H9 (cell line): ENCODE results near the gene C17orf50. TPM values are rescaled to one million over a fixed set of nuclear protein-coding genes. Genes with fewer than 3 reads are reported as not detected.
A peak's percentile ranks its signal among the peaks of the same experiment; 100 is the strongest.

ENCODE experiments used
- DNase-seq: peaks from one replicate; pipeline ENCODE4 v3.0.0-alpha.2; 2017
- H2AFZ ChIP-seq: one replicate; pipeline ENCODE4 v1.6.1; 2013; ENCODE audit warnings: mild to moderate bottlenecking, low read length, control low read depth, moderate library complexity
- H2AK5ac ChIP-seq: 2 replicates; pipeline ENCODE4 v1.6.1; 2013; ENCODE audit warnings: low read length, control low read depth, mixed read lengths; ENCODE audit not compliant: insufficient read length
- H2BK120ac ChIP-seq: one replicate; pipeline ENCODE4 v1.6.1; 2013; ENCODE audit warnings: low read depth, mild to moderate bottlenecking, low read length, control low read depth, inconsistent platforms; ENCODE audit not compliant: poor library complexity, severe bottlenecking
- H2BK12ac ChIP-seq: 2 replicates; pipeline ENCODE4 v1.6.1; 2013; ENCODE audit warnings: low read length, control low read depth, mixed read lengths, low read depth; ENCODE audit not compliant: insufficient read length
- H2BK15ac ChIP-seq: 2 replicates; pipeline ENCODE4 v1.6.1; 2013; ENCODE audit warnings: low read depth, low read length, control low read depth
- H2BK20ac ChIP-seq: one replicate; pipeline ENCODE4 v1.6.1; 2013; ENCODE audit warnings: low read depth, mild to moderate bottlenecking, low read length, control low read depth, inconsistent platforms; ENCODE audit not compliant: poor library complexity, severe bottlenecking
- H2BK5ac ChIP-seq: 2 replicates; pipeline ENCODE4 v1.6.1; 2013; ENCODE audit warnings: low read length, control low read depth, mixed read lengths; ENCODE audit not compliant: insufficient read length
- H3K14ac ChIP-seq: 2 replicates; pipeline ENCODE4 v1.6.1; 2013; ENCODE audit warnings: low read length, control low read depth; ENCODE audit not compliant: insufficient read depth
- H3K18ac ChIP-seq: 2 replicates; pipeline ENCODE4 v1.6.1; 2013; ENCODE audit warnings: low read depth, mild to moderate bottlenecking, mixed read lengths, low read length, control low read depth; ENCODE audit not compliant: insufficient read length
- H3K23ac ChIP-seq: 2 replicates; pipeline ENCODE4 v1.6.1; 2013; ENCODE audit warnings: low read length, control low read depth, mixed read lengths, low read depth; ENCODE audit not compliant: insufficient read length
- H3K23me2 ChIP-seq: 2 replicates; pipeline ENCODE4 v1.6.1; 2013; ENCODE audit warnings: low read depth, mild to moderate bottlenecking, mixed read lengths, low read length, control low read depth; ENCODE audit not compliant: insufficient read length, poor library complexity, severe bottlenecking
- H3K27ac ChIP-seq: 2 replicates; pipeline ENCODE4 v1.5.1; 2013; ENCODE audit warnings: low read length, control low read depth, mixed read lengths, low read depth; ENCODE audit not compliant: insufficient read length
- H3K27me3 ChIP-seq: 2 replicates; pipeline ENCODE4 v1.6.1; 2013; ENCODE audit warnings: low read length, control low read depth, inconsistent platforms; ENCODE audit not compliant: insufficient read depth
- H3K4ac ChIP-seq: 2 replicates; pipeline ENCODE4 v1.6.1; 2013; ENCODE audit warnings: low read depth, mild to moderate bottlenecking, control low read depth, inconsistent platforms, low read length, moderate library complexity
- H3K4me1 ChIP-seq: 2 replicates; pipeline ENCODE4 v1.6.1; 2013; ENCODE audit warnings: low read length, control low read depth, inconsistent platforms; ENCODE audit not compliant: insufficient read depth
- H3K4me2 ChIP-seq: 2 replicates; pipeline ENCODE4 v1.6.1; 2013; ENCODE audit warnings: low read length, control low read depth, mixed read lengths; ENCODE audit not compliant: insufficient read length, insufficient read depth
- H3K56ac ChIP-seq: 2 replicates; pipeline ENCODE4 v1.6.1; 2013; ENCODE audit warnings: low read depth, mild to moderate bottlenecking, mixed read lengths, low read length, control low read depth; ENCODE audit not compliant: insufficient read length
- H3K79me1 ChIP-seq: 2 replicates; pipeline ENCODE4 v1.6.1; 2013; ENCODE audit warnings: low read depth, mild to moderate bottlenecking, moderate library complexity, low read length, control low read depth, inconsistent platforms; ENCODE audit not compliant: insufficient read depth, poor library complexity, severe bottlenecking
- H3K79me2 ChIP-seq: 2 replicates; pipeline ENCODE4 v1.6.1; 2013; ENCODE audit warnings: low read length, control low read depth, inconsistent platforms; ENCODE audit not compliant: insufficient read depth
- H3K9ac ChIP-seq: 2 replicates; pipeline ENCODE4 v1.6.1; 2013; ENCODE audit warnings: low read length, control low read depth, mixed read lengths; ENCODE audit not compliant: insufficient read length; ENCODE audit errors: extremely low read depth
- H3K9me3 ChIP-seq: one replicate; pipeline ENCODE4 v1.6.1; 2013; ENCODE audit warnings: low read depth, low read length, inconsistent platforms; ENCODE audit not compliant: control insufficient read depth
- H3T11ph ChIP-seq: one replicate; pipeline ENCODE4 v1.6.1; 2013; ENCODE audit warnings: mild to moderate bottlenecking, low read length, control low read depth, inconsistent platforms
- H4K20me1 ChIP-seq: one replicate; pipeline ENCODE4 v1.6.1; 2013; ENCODE audit not compliant: control insufficient read depth, insufficient read length, insufficient read depth
- H4K5ac ChIP-seq: 2 replicates; pipeline ENCODE4 v1.6.1; 2013; ENCODE audit warnings: low read depth, mild to moderate bottlenecking, mixed read lengths, low read length, control low read depth; ENCODE audit not compliant: insufficient read length
- H4K8ac ChIP-seq: replicated peaks from 2 replicates; pipeline ENCODE4 v1.6.1; 2013; ENCODE audit warnings: low read length, control low read depth, mixed read lengths, low read depth; ENCODE audit not compliant: insufficient read length
- H4K91ac ChIP-seq: 2 replicates; pipeline ENCODE4 v1.6.1; 2013; ENCODE audit warnings: low read depth, mild to moderate bottlenecking, moderate library complexity, mixed read lengths, low read length, control low read depth; ENCODE audit not compliant: insufficient read length
- H3K27ac Mint-ChIP-seq, 3 experiments: 2 replicates in 2 of 3; 3 replicates in 1 of 3; pipeline ENCODE4 v1.8.0; 2020 to 2021; ENCODE audit warnings: mixed read lengths in 3 of 3, mild to moderate bottlenecking in 1 of 3, moderate library complexity in 1 of 3
- H3K27me3 Mint-ChIP-seq: 2 replicates; pipeline ENCODE4 v1.8.0; 2021; ENCODE audit warnings: low read depth, mild to moderate bottlenecking, moderate library complexity, mixed read lengths
- H3K36me3 Mint-ChIP-seq, 3 experiments: 2 replicates in 2 of 3; 3 replicates in 1 of 3; pipeline ENCODE4 v1.8.0; 2020 to 2021; ENCODE audit warnings: low read depth in 3 of 3, mixed read lengths in 3 of 3; ENCODE audit not compliant: insufficient read depth in 1 of 3
- H3K4me1 Mint-ChIP-seq, 2 experiments: 2 replicates each; pipeline ENCODE4 v1.8.0; 2020; ENCODE audit warnings: mixed read lengths in 2 of 2
- H3K4me3 Mint-ChIP-seq, 2 experiments: 2 replicates in 1 of 2; 3 replicates in 1 of 2; pipeline ENCODE4 v1.8.0; 2020 to 2021; ENCODE audit warnings: mild to moderate bottlenecking in 2 of 2, mixed read lengths in 2 of 2, moderate library complexity in 1 of 2
- H3K9me3 Mint-ChIP-seq, 2 experiments: 2 replicates in 1 of 2; 3 replicates in 1 of 2; pipeline ENCODE4 v1.8.0; 2020; ENCODE audit warnings: mild to moderate bottlenecking in 2 of 2, mixed read lengths in 2 of 2, moderate library complexity in 1 of 2
- CTCF ChIP-seq: fragments of 200-600 bp; sonication (generic); conservative IDR thresholded peaks from 3 replicates; pipeline ENCODE4 v1.8.0; 2021; ENCODE audit warnings: antibody characterized with exemption, mild to moderate bottlenecking
- WGBS: extraction: QIAGEN DNeasy Blood & Tissue Kit; methylation state at CpG from one replicate; pipeline ENCODE4 v1.1.7; 2013; ENCODE audit warnings: missing lambda C conversion rate, low lambda C conversion rate, mixed read lengths; ENCODE audit not compliant: insufficient read length; ENCODE audit errors: extremely low coverage; 5-methylcytosine and 5-hydroxymethylcytosine counted together
- total RNA-seq: library from RNA; stranded (reverse); gene quantifications from 2 replicates; pipeline ENCODE4 v1.2.1, GENCODE V29; 2021

C17orf50 gene
- total RNA-seq, 1 experiment from 2014 or later = not detected

GRCh38 chr17:35733366-35733765, 27.3 kb upstream of the C17orf50 start:
- Histone ChIP-seq H2BK12ac (no peak overlapping the region), H3K14ac (no peak overlapping the region), H3K4me2 (no peak overlapping the region), H3K56ac (no peak overlapping the region), H2BK20ac (no peak overlapping the region), H3K27ac (no peak overlapping the region), H2AFZ (no peak overlapping the region), H3K4me1 (peaks cover 3% of the 10 kb centered on the region; the same call in 1 of the 2 replicates), H3K27me3 (no peaks in the 10 kb centered on the region), H4K91ac (no peak overlapping the region), H2BK5ac (no peak overlapping the region), H3T11ph (no peak overlapping the region), H3K23ac (no peak overlapping the region), H3K79me2 (no peaks in the 10 kb centered on the region), H2AK5ac (no peak overlapping the region), H3K9ac (no peak overlapping the region), H4K20me1 (no peaks in the 10 kb centered on the region), H3K18ac (no peak overlapping the region), H4K8ac (no peak overlapping the region), H2BK15ac (no peak overlapping the region), H3K4ac (no peak overlapping the region), H4K5ac (no peak overlapping the region), H3K23me2 (peaks cover 6% of the 10 kb centered on the region), H2BK120ac (no peak overlapping the region), H3K79me1 (no peaks in the 10 kb centered on the region), H3K9me3 (no peaks in the 10 kb centered on the region)
- Mint-ChIP-seq H3K27me3 (peaks cover 39% of the 10 kb centered on the region), H3K27ac (no peak overlapping the region), H3K4me3 (peak overlapping the region in 1 of 2 experiments; percentile 92; a peak in 1 of 5 replicates), H3K36me3 (no peaks in the 10 kb centered on the region; a peak in 1 of 7 replicates), H3K4me1 (peaks cover 29 to 36% of the 10 kb centered on the region in 2 experiments), H3K9me3 (no peaks in the 10 kb centered on the region)
- WGBS = no CpG with 5 or more reads among the region's 6 CpGs
- no peak for DNase-seq
- no peak for TF ChIP-seq CTCF
